A673 (cell line): ENCODE data around the gene EXD3. TPM values are rescaled to one million over a fixed set of nuclear protein-coding genes. Genes with fewer than 3 reads are reported as not detected.
"Not testable (repeated sequence)": the region's sequence is repeated elsewhere in the genome, so short reads cannot be mapped to it uniquely, and the experiment has no call there.

Experiments used
- BruUV-seq: library from RNA; stranded (reverse); fragments of 400-500 nt; replicated peaks from 2 replicates; lab custom pipeline; 2021; lab: Mats Ljungman, UMichigan
- CTCF ChIA-PET: fragments of 300-600 bp; sonication (Branson Sonifier 250); formaldehyde crosslinking; loops from one replicate; lab custom pipeline; 2022; ENCODE audit warnings: antibody characterized with exemption; lab: Charles Lee
- POLR2A ChIA-PET: fragments of 300-600 bp; sonication (Branson Sonifier 250); formaldehyde crosslinking; loops from one replicate; lab custom pipeline; 2022; ENCODE audit warnings: antibody characterized with exemption; ENCODE audit not compliant: low non-redundant PET; lab: Charles Lee
- DNase-seq: peaks from one replicate; pipeline ENCODE4 v3.0.0-alpha.2; 2015; ENCODE audit warnings: low spot score
- H3K27ac ChIP-seq: fragments of 200-600 bp; sonication (generic); 2 replicates; pipeline ENCODE4 v1.5.1; 2016; ENCODE audit warnings: mixed run types, low read depth, mild to moderate bottlenecking, mixed read lengths, antibody characterized with exemption, low read length; ENCODE audit not compliant: poor library complexity, severe bottlenecking
- H3K27me3 ChIP-seq: fragments of 200-600 bp; sonication (generic); replicated peaks from 2 replicates; pipeline ENCODE4 v1.6.1; 2017; ENCODE audit warnings: mixed run types, low read depth, mild to moderate bottlenecking, mixed read lengths, antibody characterized with exemption, low read length; ENCODE audit not compliant: insufficient read depth, poor library complexity
- H3K36me3 ChIP-seq: fragments of 200-600 bp; sonication (generic); 2 replicates; pipeline ENCODE4 v1.6.1; 2016; ENCODE audit warnings: mixed run types, mild to moderate bottlenecking, mixed read lengths, antibody characterized with exemption, low read length; ENCODE audit not compliant: insufficient read depth, poor library complexity, severe bottlenecking
- H3K4me1 ChIP-seq: fragments of 200-600 bp; sonication (generic); 2 replicates; pipeline ENCODE4 v1.6.1; 2017; ENCODE audit warnings: mixed run types, mild to moderate bottlenecking, mixed read lengths, antibody characterized with exemption, low read length; ENCODE audit not compliant: insufficient read depth, poor library complexity, severe bottlenecking
- H3K4me3 ChIP-seq: fragments of 200-600 bp; sonication (generic); 2 replicates; pipeline ENCODE4 v1.5.1; 2016; ENCODE audit warnings: low read depth, mixed run types, mild to moderate bottlenecking, mixed read lengths, low read length; ENCODE audit not compliant: poor library complexity, severe bottlenecking
- H3K9me3 ChIP-seq: fragments of 200-600 bp; sonication (generic); 2 replicates; pipeline ENCODE4 v1.6.1; 2016; ENCODE audit warnings: mixed run types, low read depth, mild to moderate bottlenecking, mixed read lengths, antibody characterized with exemption, low read length; ENCODE audit not compliant: poor library complexity, severe bottlenecking
- EZH2 ChIP-seq: fragments of 200-600 bp; sonication (generic); IDR thresholded peaks from 2 replicates; pipeline ENCODE4 v1.6.1; 2017; ENCODE audit warnings: borderline replicate concordance, low read depth, mild to moderate bottlenecking, mixed read lengths, antibody characterized with exemption, low read length; ENCODE audit not compliant: poor library complexity, severe bottlenecking
- intact Hi-C: fragments of 100-400 bp; cut with micrococcal nuclease; formaldehyde crosslinking; loops from one replicate; pipeline ENCODE4 v1.10.0; 2022; ENCODE audit not compliant: unreplicated experiment
- total RNA-seq: library from RNA; stranded (reverse); gene quantifications from 2 replicates; pipeline ENCODE4 v1.2.3, GENCODE V29; 2021
- TF ChIP-seq, protein P1 (sequence below): fragments of 300-800, 200-600 bp; sonication (generic); conservative IDR thresholded peaks from 2 replicates; pipeline ENCODE4 v1.5.1; 2017; ENCODE audit warnings: low read depth, mild to moderate bottlenecking, antibody characterized with exemption, low read length, moderate library complexity, mixed read lengths

Gene EXD3
- total RNA-seq, 1 experiment from 2014 or later, result 6.3 TPM

DNA sequence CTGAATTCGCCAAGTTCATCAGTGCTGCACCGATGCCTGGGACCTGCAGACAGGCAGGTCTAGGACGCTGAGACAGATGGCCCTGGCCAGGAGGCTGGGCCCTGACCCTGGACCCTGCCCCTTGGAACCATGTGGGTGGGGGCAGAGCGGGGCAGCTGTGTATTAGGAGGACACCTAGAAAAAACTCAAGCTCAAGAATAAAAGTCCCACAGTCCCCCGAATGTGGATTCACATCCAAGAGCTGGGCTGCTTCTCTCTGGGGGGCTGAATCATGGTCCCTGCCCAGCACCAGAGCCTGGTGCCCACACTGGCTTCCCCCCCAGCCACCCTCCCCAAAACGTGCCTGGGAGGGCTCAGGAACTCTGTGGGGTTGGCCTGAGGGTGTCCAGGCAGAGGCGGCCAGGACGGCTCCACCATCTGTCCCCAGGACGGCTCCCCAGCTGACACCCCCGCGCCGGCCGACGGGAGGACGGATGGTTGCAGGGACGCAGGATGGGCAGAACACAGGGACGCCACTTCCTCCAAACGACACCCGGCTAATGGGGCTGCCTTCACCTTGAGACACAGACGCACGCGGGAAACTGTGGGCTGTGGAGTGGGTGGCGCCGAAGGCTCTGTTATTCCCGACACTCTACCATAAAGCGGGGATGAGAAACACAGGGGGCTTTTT is 34.9 kb downstream of the EXD3 start:
- no peak overlapping the region for H3K4me3 ChIP-seq
- no peaks in the 10 kb centered on the region for H3K27me3 ChIP-seq
- H3K36me3 ChIP-seq, result no peaks in the 10 kb centered on the region
- no TSS peak for BruUV-seq
- TF ChIP-seq, protein P1, sequence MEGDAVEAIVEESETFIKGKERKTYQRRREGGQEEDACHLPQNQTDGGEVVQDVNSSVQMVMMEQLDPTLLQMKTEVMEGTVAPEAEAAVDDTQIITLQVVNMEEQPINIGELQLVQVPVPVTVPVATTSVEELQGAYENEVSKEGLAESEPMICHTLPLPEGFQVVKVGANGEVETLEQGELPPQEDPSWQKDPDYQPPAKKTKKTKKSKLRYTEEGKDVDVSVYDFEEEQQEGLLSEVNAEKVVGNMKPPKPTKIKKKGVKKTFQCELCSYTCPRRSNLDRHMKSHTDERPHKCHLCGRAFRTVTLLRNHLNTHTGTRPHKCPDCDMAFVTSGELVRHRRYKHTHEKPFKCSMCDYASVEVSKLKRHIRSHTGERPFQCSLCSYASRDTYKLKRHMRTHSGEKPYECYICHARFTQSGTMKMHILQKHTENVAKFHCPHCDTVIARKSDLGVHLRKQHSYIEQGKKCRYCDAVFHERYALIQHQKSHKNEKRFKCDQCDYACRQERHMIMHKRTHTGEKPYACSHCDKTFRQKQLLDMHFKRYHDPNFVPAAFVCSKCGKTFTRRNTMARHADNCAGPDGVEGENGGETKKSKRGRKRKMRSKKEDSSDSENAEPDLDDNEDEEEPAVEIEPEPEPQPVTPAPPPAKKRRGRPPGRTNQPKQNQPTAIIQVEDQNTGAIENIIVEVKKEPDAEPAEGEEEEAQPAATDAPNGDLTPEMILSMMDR, result no peak
- no peak for TF ChIP-seq EZH2
- intact Hi-C loops, result no loop called here
- no peak for DNase-seq
- POLR2A ChIA-PET, result no interaction called here
- no peaks in the 10 kb centered on the region for H3K4me1 ChIP-seq
- no peak overlapping the region for H3K27ac ChIP-seq
- CTCF ChIA-PET, result interaction anchor here (0.6 kb wide), 1 partner anchor 35 kb away, joined by 7 read pairs; the partner anchor contains the start of genes EXD3 and NOXA1
- H3K9me3 ChIP-seq, result no peaks in the 10 kb centered on the region

DNA sequence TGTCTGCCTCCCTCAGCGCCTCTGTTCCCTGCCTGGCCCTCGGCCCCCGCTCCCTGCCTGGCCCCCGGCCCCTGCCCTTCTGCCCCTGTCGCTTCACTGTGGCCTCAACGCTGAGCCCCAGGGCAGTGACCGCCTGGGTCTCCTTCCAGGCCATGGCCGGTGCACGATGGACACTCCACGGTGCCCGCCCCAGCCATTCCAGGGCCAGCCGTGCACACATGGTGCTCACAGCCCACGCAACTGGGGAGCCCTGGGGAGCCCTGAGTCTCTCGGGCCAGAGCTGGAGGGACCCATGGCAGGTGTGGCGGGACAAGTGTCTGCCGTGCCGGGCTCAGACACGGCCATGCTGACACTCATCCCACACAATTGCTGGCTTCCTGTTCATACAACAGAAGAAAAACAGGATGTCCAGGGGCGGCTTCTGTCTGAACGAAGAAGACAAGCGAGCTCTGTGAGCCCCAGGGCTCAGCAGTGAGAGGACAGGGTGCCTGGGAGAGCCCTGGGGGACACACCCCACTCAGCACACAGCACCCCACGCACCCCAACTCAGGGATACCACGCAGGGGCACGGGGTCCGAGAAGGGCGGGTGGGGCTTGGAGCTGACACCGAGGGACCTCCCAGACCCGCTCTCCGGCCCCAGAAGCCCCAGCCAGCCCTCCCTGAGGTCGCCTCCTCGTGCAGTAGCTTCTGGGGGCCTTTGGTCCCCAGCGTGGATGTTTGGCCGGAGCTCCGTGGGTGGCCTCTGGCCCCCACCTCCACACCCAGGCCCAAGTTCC is 35.7 kb downstream of the EXD3 start:
- DNase-seq, result no peak
- H3K4me3 ChIP-seq, result no peak overlapping the region
- intact Hi-C loops, result no loop called here
- CTCF ChIA-PET, result no interaction called here
- H3K9me3 ChIP-seq, result no peaks in the 10 kb centered on the region
- H3K4me1 ChIP-seq, result no peaks in the 10 kb centered on the region
- no peak for TF ChIP-seq EZH2
- TF ChIP-seq, protein P1, result no peak
- no TSS peak for BruUV-seq
- H3K27ac ChIP-seq, result no peak overlapping the region
- POLR2A ChIA-PET, result no interaction called here
- H3K36me3 ChIP-seq, result no peaks in the 10 kb centered on the region
- no peaks in the 10 kb centered on the region for H3K27me3 ChIP-seq

- intact Hi-C loops, H3K4me1 ChIP-seq, H3K36me3 ChIP-seq, H3K4me3 ChIP-seq, H3K27ac ChIP-seq, DNase-seq, CTCF ChIA-PET, BruUV-seq, H3K27me3 ChIP-seq, H3K9me3 ChIP-seq, POLR2A ChIA-PET: not testable (repeated sequence)
Observed at GRCh38 chr9:137386507-137387113, 36.4 kb downstream of the EXD3 start.
